ENCODE data around the gene CLDN14. TPM values are rescaled to one million over a fixed set of nuclear protein-coding genes. Genes with fewer than 3 reads are reported as not detected.

CLDN14 gene
- total and polyA plus RNA-seq, 4 experiments from 2014 or later, result not detected

- DNase-seq, result no peak
- no peak overlapping the region for H3K27ac Mint-ChIP-seq
- Histone ChIP-seq H3K27me3 (ENCODE audit: insufficient read depth, low read length) (no peaks in the 10 kb centered on the region), H3K27ac (ENCODE audit: low read depth, low read length) (no peak overlapping the region), H3K4me1 (ENCODE audit: insufficient read depth, low read length) (no peaks in the 10 kb centered on the region), H3K36me3 (ENCODE audit: insufficient read depth, low read length) (no peaks in the 10 kb centered on the region), H3K9me3 (ENCODE audit: control insufficient read depth in 1 of 2, low read length in 2 of 2) (no peaks in the 10 kb centered on the region), H3K4me3 (ENCODE audit: low read length in 2 of 2) (no peak overlapping the region)
- H3K27me3 Mint-ChIP-seq, result peaks cover 6 to 7% of the 10 kb centered on the region in 2 donors
- peaks cover 0 to 2% (median 0%) of the 10 kb centered on the region in 8 donors for H3K9me3 Mint-ChIP-seq
- H3K4me3 Mint-ChIP-seq, result no peak overlapping the region
- CTCF ChIA-PET (ENCODE audit: partially characterized antibody), result no interaction called here
- H3K36me3 Mint-ChIP-seq, result no peaks in the 10 kb centered on the region
- POLR2A ChIA-PET (ENCODE audit: partially characterized antibody), result no interaction called here
- no peaks in the 10 kb centered on the region for H3K4me1 Mint-ChIP-seq
- intact Hi-C loops (cut with micrococcal nuclease), result no loop called here
Measured at GRCh38 chr21:36466061-36466511, 13.8 kb downstream of the CLDN14 start.

- intact Hi-C loops (cut with micrococcal nuclease), result no loop called here
- Histone ChIP-seq H3K27me3 (ENCODE audit: insufficient read depth, low read length) (no peaks in the 10 kb centered on the region), H3K27ac (ENCODE audit: low read depth, low read length) (no peak overlapping the region), H3K4me1 (ENCODE audit: insufficient read depth, low read length) (no peaks in the 10 kb centered on the region), H3K9me3 (ENCODE audit: control insufficient read depth in 1 of 2, low read length in 2 of 2) (no peaks in the 10 kb centered on the region), H3K36me3 (ENCODE audit: insufficient read depth, low read length) (no peaks in the 10 kb centered on the region), H3K4me3 (ENCODE audit: low read length in 2 of 2) (no peak overlapping the region)
- Mint-ChIP-seq H3K27me3 (peaks cover 5 to 6% of the 10 kb centered on the region in 2 donors), H3K9me3 (no peaks in the 10 kb centered on the region), H3K4me1 (no peaks in the 10 kb centered on the region), H3K4me3 (no peak overlapping the region), H3K36me3 (no peaks in the 10 kb centered on the region), H3K27ac (no peak overlapping the region)
- ChIA-PET POLR2A (ENCODE audit: partially characterized antibody) (no interaction called here), CTCF (ENCODE audit: partially characterized antibody) (no interaction called here)
- no peak for DNase-seq
Measured at GRCh38 chr21:36465478-36465877, 14.4 kb downstream of the CLDN14 start.

- H3K9me3 Mint-ChIP-seq, result no peaks in the 10 kb centered on the region
- Histone ChIP-seq H3K27me3 (ENCODE audit: insufficient read depth, low read length) (no peaks in the 10 kb centered on the region), H3K36me3 (ENCODE audit: insufficient read depth, low read length) (no peaks in the 10 kb centered on the region), H3K4me1 (ENCODE audit: insufficient read depth, low read length) (no peaks in the 10 kb centered on the region), H3K4me3 (ENCODE audit: low read length in 2 of 2) (no peak overlapping the region), H3K27ac (ENCODE audit: low read depth, low read length) (no peak overlapping the region), H3K9me3 (ENCODE audit: control insufficient read depth in 1 of 2, low read length in 2 of 2) (no peaks in the 10 kb centered on the region)
- H3K4me1 Mint-ChIP-seq, result no peaks in the 10 kb centered on the region
- DNase-seq, result no peak
- H3K4me3 Mint-ChIP-seq, result no peak overlapping the region
- H3K36me3 Mint-ChIP-seq, result no peaks in the 10 kb centered on the region
- ChIA-PET CTCF (ENCODE audit: partially characterized antibody) (no interaction called here), POLR2A (ENCODE audit: partially characterized antibody) (no interaction called here)
- no peak overlapping the region for H3K27ac Mint-ChIP-seq
- H3K27me3 Mint-ChIP-seq, result peaks cover 4 to 6% of the 10 kb centered on the region in 2 donors
- intact Hi-C loops (cut with micrococcal nuclease), result no loop called here
Measured at GRCh38 chr21:36464590-36464989, 15.3 kb downstream of the CLDN14 start.

- H3K4me3 Mint-ChIP-seq, result no peak overlapping the region
Measured at GRCh38 chr21:36463991-36464390, 15.9 kb downstream of the CLDN14 start.

GRCh38 chr21:36463204-36463603, 16.7 kb downstream of the CLDN14 start:
- no peaks in the 10 kb centered on the region for H3K9me3 Mint-ChIP-seq
- ChIA-PET CTCF (ENCODE audit: partially characterized antibody) (no interaction called here), POLR2A (ENCODE audit: partially characterized antibody) (no interaction called here)
- intact Hi-C loops (cut with micrococcal nuclease), result no loop called here
- H3K27ac Mint-ChIP-seq, result no peak overlapping the region
- H3K4me3 Mint-ChIP-seq, result no peak overlapping the region
- Histone ChIP-seq H3K4me3 (ENCODE audit: low read length in 2 of 2) (no peak overlapping the region), H3K4me1 (ENCODE audit: insufficient read depth, low read length) (no peaks in the 10 kb centered on the region), H3K36me3 (ENCODE audit: insufficient read depth, low read length) (no peaks in the 10 kb centered on the region), H3K27me3 (ENCODE audit: insufficient read depth, low read length) (no peaks in the 10 kb centered on the region), H3K27ac (ENCODE audit: low read depth, low read length) (no peak overlapping the region), H3K9me3 (ENCODE audit: control insufficient read depth in 1 of 2, low read length in 2 of 2) (no peaks in the 10 kb centered on the region)
- H3K4me1 Mint-ChIP-seq, result no peaks in the 10 kb centered on the region
- peaks cover 2 to 6% of the 10 kb centered on the region in 2 donors for H3K27me3 Mint-ChIP-seq
- H3K36me3 Mint-ChIP-seq, result no peaks in the 10 kb centered on the region
- DNase-seq, result no peak

More at GRCh38 chr21:36463991-36464390, 15.9 kb downstream of the CLDN14 start:
- intact Hi-C loops (cut with micrococcal nuclease), result no loop called here
- ChIA-PET POLR2A (ENCODE audit: partially characterized antibody) (no interaction called here), CTCF (ENCODE audit: partially characterized antibody) (no interaction called here)
- Histone ChIP-seq H3K4me3 (ENCODE audit: low read length in 2 of 2) (no peak overlapping the region), H3K27me3 (ENCODE audit: insufficient read depth, low read length) (no peaks in the 10 kb centered on the region), H3K9me3 (ENCODE audit: control insufficient read depth in 1 of 2, low read length in 2 of 2) (no peaks in the 10 kb centered on the region), H3K27ac (ENCODE audit: low read depth, low read length) (no peak overlapping the region), H3K36me3 (ENCODE audit: insufficient read depth, low read length) (no peaks in the 10 kb centered on the region), H3K4me1 (ENCODE audit: insufficient read depth, low read length) (no peaks in the 10 kb centered on the region)
- H3K9me3 Mint-ChIP-seq, result no peaks in the 10 kb centered on the region
- H3K27me3 Mint-ChIP-seq, result peaks cover 2 to 6% of the 10 kb centered on the region in 2 donors
- no peaks in the 10 kb centered on the region for H3K4me1 Mint-ChIP-seq
- H3K36me3 Mint-ChIP-seq, result no peaks in the 10 kb centered on the region
- no peak overlapping the region for H3K27ac Mint-ChIP-seq
- no peak for DNase-seq

- Mint-ChIP-seq H3K27me3 (peaks cover 2 to 6% of the 10 kb centered on the region in 2 donors), H3K4me3 (no peak overlapping the region), H3K27ac (no peak overlapping the region), H3K36me3 (no peaks in the 10 kb centered on the region), H3K4me1 (no peaks in the 10 kb centered on the region), H3K9me3 (no peaks in the 10 kb centered on the region)
- H3K27ac ChIP-seq (ENCODE audit: low read depth, low read length), result no peak overlapping the region
- DNase-seq, result no peak
- H3K36me3 ChIP-seq (ENCODE audit: insufficient read depth, low read length), result no peaks in the 10 kb centered on the region
- H3K9me3 ChIP-seq (ENCODE audit: control insufficient read depth in 1 of 2, low read length in 2 of 2), result no peaks in the 10 kb centered on the region
- ChIA-PET POLR2A (ENCODE audit: partially characterized antibody) (no interaction called here), CTCF (ENCODE audit: partially characterized antibody) (no interaction called here)
- H3K27me3 ChIP-seq (ENCODE audit: insufficient read depth, low read length), result no peaks in the 10 kb centered on the region
- H3K4me1 ChIP-seq (ENCODE audit: insufficient read depth, low read length), result no peaks in the 10 kb centered on the region
- intact Hi-C loops (cut with micrococcal nuclease), result no loop called here
- no peak overlapping the region for H3K4me3 ChIP-seq (ENCODE audit: low read length in 2 of 2)
Measured at GRCh38 chr21:36461918-36462486, 17.9 kb downstream of the CLDN14 start.

GRCh38 chr21:36461277-36461917, 18.5 kb downstream of the CLDN14 start:
- no peak for DNase-seq
- Mint-ChIP-seq H3K27ac (no peak overlapping the region), H3K36me3 (no peaks in the 10 kb centered on the region), H3K4me3 (no peak overlapping the region), H3K9me3 (no peaks in the 10 kb centered on the region), H3K27me3 (peaks cover 4 to 6% of the 10 kb centered on the region in 2 donors), H3K4me1 (no peaks in the 10 kb centered on the region)
- Histone ChIP-seq H3K9me3 (ENCODE audit: control insufficient read depth in 1 of 2, low read length in 2 of 2) (no peaks in the 10 kb centered on the region), H3K27ac (ENCODE audit: low read depth, low read length) (no peak overlapping the region), H3K4me1 (ENCODE audit: insufficient read depth, low read length) (no peaks in the 10 kb centered on the region), H3K36me3 (ENCODE audit: insufficient read depth, low read length) (no peaks in the 10 kb centered on the region), H3K27me3 (ENCODE audit: insufficient read depth, low read length) (no peaks in the 10 kb centered on the region), H3K4me3 (ENCODE audit: low read length in 2 of 2) (no peak overlapping the region)
- POLR2A ChIA-PET (ENCODE audit: partially characterized antibody), result no interaction called here
- intact Hi-C loops (cut with micrococcal nuclease), result no loop called here
- CTCF ChIA-PET (ENCODE audit: partially characterized antibody), result no interaction called here
